Medulla oblongata (tissue), 1 donor: ENCODE measurements around the gene KIAA0930.
A peak's percentile ranks its signal among the peaks of the same experiment; 100 is the strongest.
"Not testable (repeated sequence)": the region's sequence is repeated elsewhere in the genome, so short reads cannot be mapped to it uniquely, and the experiment has no call there.

ENCODE experiments used
- DNase-seq: peaks from one replicate; pipeline ENCODE4 v3.0.0-alpha.2; 2015; ENCODE audit errors: extremely low spot score

The KIAA0930 gene

DNA sequence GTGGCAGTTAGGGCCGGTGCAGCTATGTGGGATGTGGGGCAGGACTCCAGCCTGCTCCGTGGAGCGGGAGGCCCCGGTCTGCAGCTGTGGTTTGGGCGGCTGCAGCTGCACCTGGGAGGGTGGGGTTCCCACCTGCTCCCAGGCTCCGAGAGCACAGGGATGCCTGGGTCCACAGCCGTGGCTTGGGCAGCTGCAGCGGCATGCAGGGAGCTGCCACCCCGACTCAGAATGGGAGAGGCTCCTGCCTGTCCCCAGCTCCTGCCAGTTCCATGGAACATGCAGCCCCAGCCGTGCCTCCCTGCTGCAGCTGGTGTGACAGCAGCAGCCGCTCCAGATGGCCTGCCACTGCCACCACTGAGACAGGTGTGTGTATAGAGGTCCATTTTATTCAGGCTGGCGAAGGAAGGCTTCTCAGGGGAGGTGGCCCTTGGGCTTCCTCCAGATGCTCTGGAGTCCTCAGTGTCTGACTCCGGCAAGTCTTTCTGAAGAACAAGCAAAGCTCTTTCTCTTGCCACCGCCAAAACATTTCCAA lies 22.3 kb upstream of the KIAA0930 start:
- DNase-seq = no peak

- peak; percentile 57 for DNase-seq
These were observed 21.7 kb upstream of the KIAA0930 start for GRCh38 chr22:45262195-45262930.

DNA sequence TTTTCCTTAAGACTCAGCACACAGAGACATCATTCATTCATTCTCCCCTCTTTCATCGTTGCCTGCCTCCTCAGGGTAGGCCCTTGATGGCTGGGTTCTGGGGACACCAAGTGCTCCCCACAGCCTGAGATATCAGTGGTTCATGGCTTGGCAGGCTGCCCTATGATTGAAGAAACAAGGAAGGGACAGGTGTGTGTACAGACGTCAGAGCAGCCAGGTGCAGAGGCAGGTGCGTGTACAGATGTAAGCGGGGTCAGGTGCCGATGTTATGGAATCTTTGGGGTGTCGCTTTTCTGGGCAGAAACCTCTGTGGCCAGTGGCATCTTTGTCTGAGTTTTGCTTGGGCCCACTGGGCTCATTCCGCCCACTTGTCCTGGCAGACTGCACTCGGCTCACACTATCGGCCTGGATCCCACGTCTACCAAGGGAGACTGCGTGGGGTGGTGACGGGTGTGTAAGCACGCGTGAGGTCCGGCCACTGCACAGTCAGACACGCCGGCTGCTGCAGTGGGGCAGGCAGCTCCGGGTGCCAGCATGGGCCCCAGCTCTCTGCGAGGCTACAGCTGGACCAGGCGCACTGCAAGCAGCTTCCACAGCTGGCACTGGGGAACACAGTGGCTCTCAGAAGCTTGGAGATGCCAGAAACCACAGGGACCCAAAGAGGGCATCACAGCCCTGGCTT lies 20.9 kb upstream of the KIAA0930 start:
- no peak for DNase-seq

DNA sequence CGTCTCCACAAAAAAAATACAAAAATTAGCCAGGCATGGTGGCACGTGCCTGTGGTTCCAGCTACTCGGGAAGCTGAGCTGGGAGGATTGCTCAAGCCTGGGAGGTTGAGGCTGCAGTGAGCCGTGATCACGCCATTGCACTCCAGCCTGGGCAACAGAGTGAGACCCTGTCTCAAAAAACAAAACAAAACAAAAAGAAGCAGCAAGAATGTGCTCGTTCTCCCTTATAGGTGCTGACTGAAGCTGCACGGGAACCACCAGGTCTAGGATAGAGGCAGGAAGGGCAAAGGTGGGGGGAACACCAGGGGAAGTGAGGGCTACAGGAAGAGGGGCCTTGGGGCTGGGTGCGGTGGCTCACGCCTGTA lies 19.7 kb upstream of the KIAA0930 start:
- DNase-seq = not testable (repeated sequence)

GRCh38 chr22:45259754-45260394 lies 19.2 kb upstream of the KIAA0930 start:
- no peak for DNase-seq

GRCh38 chr22:45257941-45258340 lies 17.2 kb upstream of the KIAA0930 start:
- not testable (repeated sequence) for DNase-seq

DNA sequence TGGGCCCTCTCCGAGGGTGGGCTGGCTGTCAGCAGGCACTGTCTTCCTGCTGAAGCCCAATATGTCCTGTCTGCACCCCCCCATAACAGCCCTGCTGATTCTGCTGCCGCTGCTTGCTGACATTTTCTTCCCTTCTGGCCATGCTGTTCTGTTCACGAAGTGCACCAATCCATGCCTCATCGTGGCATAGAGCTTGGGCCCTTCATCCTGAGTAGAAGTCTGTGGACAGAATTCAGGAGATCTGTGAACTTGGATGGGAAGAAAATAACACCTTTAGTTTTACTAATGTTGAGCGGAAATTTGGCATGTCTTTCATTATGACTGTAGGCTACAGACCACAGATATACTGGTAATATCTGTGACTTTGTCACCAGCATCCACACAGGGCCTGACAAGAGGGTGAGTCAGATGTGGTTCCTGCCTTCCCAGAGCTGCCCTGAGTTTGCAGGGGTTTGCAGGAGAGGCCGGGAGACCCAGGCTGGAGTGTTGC lies 14.1 kb upstream of the KIAA0930 start:
- DNase-seq = no peak

GRCh38 chr22:45254388-45254787 lies 13.7 kb upstream of the KIAA0930 start:
- DNase-seq = no peak

- DNase-seq = no peak
These were observed 12.4 kb upstream of the KIAA0930 start for GRCh38 chr22:45253039-45253641.

DNA sequence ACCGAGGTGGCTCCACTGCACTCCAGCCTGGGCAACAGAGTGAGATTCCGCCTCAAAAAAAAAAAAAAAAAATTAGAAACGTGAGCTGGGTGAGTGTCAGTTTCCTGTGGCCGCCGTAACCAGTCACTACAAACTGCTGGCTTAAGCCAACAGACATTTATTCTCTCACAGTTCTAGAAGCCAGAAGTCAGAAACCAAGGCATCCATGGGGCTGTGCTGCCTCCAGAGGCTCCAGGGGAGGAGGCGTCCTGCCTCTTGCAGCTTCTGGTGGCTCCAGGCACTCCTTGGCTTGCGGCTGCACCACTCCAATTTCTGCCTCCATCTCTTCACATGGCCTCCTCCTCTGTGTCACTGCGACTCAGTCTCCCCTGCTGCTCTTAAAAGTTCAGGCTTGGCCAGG lies 11.1 kb upstream of the KIAA0930 start:
- no peak for DNase-seq

GRCh38 chr22:45248832-45249561 lies 8.3 kb upstream of the KIAA0930 start:
- no peak for DNase-seq

DNA sequence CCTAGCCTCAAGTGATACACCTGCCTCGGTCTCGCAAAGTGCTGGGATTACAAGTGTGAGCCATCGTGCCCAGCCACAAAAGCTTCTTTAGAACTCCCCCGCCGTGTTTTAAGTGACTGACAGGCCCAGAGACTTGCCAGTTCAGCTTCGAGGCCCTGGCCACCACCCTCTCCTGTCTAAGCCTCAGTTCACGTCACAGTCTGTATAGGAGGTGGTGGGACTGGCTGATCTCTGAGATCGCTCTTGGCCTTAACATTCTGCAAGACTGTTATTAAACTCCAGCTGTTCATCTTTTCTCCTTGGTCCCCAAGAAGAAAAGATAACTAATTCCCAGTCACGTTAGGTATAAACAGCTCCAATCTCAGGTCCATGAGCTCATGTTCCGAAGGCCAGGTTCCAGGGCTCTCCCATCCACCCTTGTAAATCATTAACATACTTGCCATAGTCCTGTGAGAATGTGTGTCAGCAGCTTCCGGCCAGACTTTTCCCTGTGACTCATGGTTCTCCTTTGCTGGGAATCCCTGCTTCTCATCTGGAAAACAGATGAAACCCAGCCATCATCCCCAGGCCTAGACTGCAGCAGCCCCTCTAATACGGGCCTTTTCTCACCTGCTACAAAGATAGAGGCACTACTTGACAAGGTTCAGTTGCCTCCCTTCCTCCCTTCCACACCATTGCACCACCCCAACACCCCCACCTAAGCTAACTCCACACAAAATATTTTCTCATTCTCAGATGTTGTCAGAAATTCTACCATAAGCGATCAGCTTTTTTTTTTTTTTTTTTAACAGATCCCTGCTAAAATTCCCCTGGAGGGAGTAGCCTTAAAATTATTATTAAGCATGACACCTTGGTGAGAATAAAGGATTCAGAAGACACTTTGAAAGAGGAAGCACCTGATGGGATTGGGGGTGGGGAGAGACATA lies 5.6 kb upstream of the KIAA0930 start:
- no peak for DNase-seq

DNA sequence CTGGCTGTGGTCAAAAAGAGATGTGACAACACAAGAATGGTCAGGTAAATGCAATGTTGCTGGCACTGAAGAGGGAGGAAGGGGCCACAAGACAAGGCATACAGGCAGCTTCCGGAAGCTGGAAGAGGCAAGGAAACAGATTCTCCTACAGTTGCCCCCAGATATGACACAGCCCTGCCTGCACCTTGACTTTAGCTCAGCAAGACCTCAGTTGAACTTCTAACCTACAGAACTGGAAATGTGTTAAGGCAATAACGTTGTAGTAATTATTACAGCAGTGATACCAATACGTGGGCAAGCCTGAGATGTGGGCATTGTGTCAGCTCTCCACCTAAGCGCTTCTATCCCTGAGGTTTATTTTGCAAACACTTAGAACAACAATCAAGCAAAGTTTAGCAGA lies 4.2 kb upstream of the KIAA0930 start:
- DNase-seq = no peak

DNA sequence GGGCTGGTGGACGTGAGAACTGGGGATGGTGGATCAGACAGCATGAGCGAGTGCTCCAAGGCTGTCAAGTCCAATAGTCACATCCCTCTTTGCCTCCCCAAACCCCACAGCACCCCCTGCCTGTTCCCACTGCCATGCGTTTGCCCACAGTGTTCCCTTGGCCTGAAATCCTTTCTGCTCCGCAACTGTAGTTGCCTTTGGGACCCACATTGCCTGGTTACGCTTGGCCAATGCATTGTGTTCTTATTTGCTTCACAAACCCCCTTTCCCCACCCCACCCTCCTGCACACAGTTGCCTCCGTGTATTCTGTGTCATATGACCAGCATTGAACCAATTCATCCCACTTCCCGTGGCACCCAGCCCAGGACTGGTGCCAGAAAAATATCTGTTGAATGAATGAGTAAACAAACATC lies 2.1 kb upstream of the KIAA0930 start:
- DNase-seq = peak; percentile 74

- DNase-seq = peak; percentile 20
These were observed 437 bp downstream of the KIAA0930 start for GRCh38 chr22:45240104-45240809.

- DNase-seq = no peak
These were observed 1.0 kb downstream of the KIAA0930 start for GRCh38 chr22:45239681-45240051.

GRCh38 chr22:45238957-45239680 lies 1.6 kb downstream of the KIAA0930 start:
- DNase-seq = no peak

- DNase-seq = no peak
These were observed 2.4 kb downstream of the KIAA0930 start for GRCh38 chr22:45238076-45238956.
